Loucy (cell line): Measurements from ENCODE around the gene PAK5.

Experiments used
- CTCF ChIP-seq: fragments of 200-600 bp; sonication (generic); conservative IDR thresholded peaks from 2 replicates; pipeline ENCODE4 v1.5.1; 2014; ENCODE audit warnings: mild to moderate bottlenecking, antibody characterized with exemption, low read length
- EZH2phosphoT487 ChIP-seq: fragments of 200-600 bp; IDR thresholded peaks from 2 replicates; pipeline ENCODE4 v1.6.1; 2018; ENCODE audit warnings: antibody characterized with exemption, mild to moderate bottlenecking, moderate library complexity, borderline replicate concordance

GRCh38 chr20:9626357-9626756 is 212.5 kb downstream of the PAK5 start:
- TF ChIP-seq CTCF (no peak), EZH2phosphoT487 (no peak)
